Skin epidermis (tissue), 12 donors: Measurements from ENCODE around the gene DBN1.

Experiments used
- H3K27ac ChIP-seq, 21 experiments: fragments of 200-600 bp; sonication (generic) in 11 of 21; one replicate each; pipeline ENCODE4 v1.5.0; 2020; ENCODE audit warnings: mild to moderate bottlenecking in 3 of 21, inconsistent platforms in 2 of 21, moderate library complexity in 2 of 21
- H3K4me3 ChIP-seq, 7 experiments: fragments of 200-600 bp; sonication (generic) in 2 of 7; one replicate each; pipeline ENCODE4 v1.5.0; 2020; ENCODE audit warnings: inconsistent platforms in 2 of 7, mild to moderate bottlenecking in 2 of 7, moderate library complexity in 1 of 7

DBN1 gene

GRCh38 chr5:177449140-177450061 lies 24.0 kb downstream of the DBN1 start:
- Histone ChIP-seq H3K4me3 (no peak overlapping the region), H3K27ac (no peak overlapping the region)

GRCh38 chr5:177448244-177448950 lies 25.0 kb downstream of the DBN1 start:
- Histone ChIP-seq H3K27ac (no peak overlapping the region), H3K4me3 (no peak overlapping the region)

GRCh38 chr5:177447611-177448243 lies 25.7 kb downstream of the DBN1 start:
- peak overlapping the region in 4 of 7 experiments; percentile 51 to 73 (median 56) for H3K4me3 ChIP-seq
- peak overlapping the region in 12 of 21 experiments; percentile 29 to 88 (median 70) for H3K27ac ChIP-seq

- Histone ChIP-seq H3K27ac (peak overlapping the region in 17 of 21 experiments; percentile 25 to 88 (median 67)), H3K4me3 (peak overlapping the region; percentile 50 to 73 (median 58))
These were observed 26.3 kb downstream of the DBN1 start for GRCh38 chr5:177447066-177447610.

GRCh38 chr5:177446200-177447065 lies 27.0 kb downstream of the DBN1 start, which contains the start of gene PRR7:
PRR7 (plus strand) TSS chr5:177446814; CDS start chr5:177455068, 8,254 bp downstream.
- peak within 1 kb of the TSS; percentile 50 to 73 (median 58) for H3K4me3 ChIP-seq
- H3K27ac ChIP-seq, result peak within 1 kb of the TSS in 17 of 21 experiments; percentile 25 to 88 (median 67)

GRCh38 chr5:177445917-177446199 lies 27.6 kb downstream of the DBN1 start:
- Histone ChIP-seq H3K27ac (peak overlapping the region in 12 of 21 experiments; percentile 2 to 88 (median 69)), H3K4me3 (peak overlapping the region in 5 of 7 experiments; percentile 51 to 73 (median 58))

GRCh38 chr5:177445052-177445916 lies 28.1 kb downstream of the DBN1 start:
- H3K4me3 ChIP-seq, result no peak overlapping the region
- peak overlapping the region in 8 of 21 experiments; percentile 2 to 88 (median 38) for H3K27ac ChIP-seq

GRCh38 chr5:177444106-177445051 lies 29.1 kb downstream of the DBN1 start:
- no peak overlapping the region for H3K4me3 ChIP-seq
- H3K27ac ChIP-seq, result peak overlapping the region in 7 of 21 experiments; percentile 10 to 88 (median 49)

GRCh38 chr5:177443144-177443983 lies 30.1 kb downstream of the DBN1 start:
- no peak overlapping the region for H3K4me3 ChIP-seq
- H3K27ac ChIP-seq, result peak overlapping the region in 8 of 21 experiments; percentile 7 to 62 (median 24)

- Histone ChIP-seq H3K4me3 (no peak overlapping the region), H3K27ac (peak overlapping the region in 2 of 21 experiments; percentile 9 to 19)
These were observed 31.2 kb downstream of the DBN1 start for GRCh38 chr5:177442066-177442826.

GRCh38 chr5:177440990-177441780 lies 32.2 kb downstream of the DBN1 start:
- Histone ChIP-seq H3K4me3 (no peak overlapping the region), H3K27ac (peak overlapping the region in 10 of 21 experiments; percentile 13 to 73 (median 40))

GRCh38 chr5:177440211-177440989 lies 33.0 kb downstream of the DBN1 start:
- Histone ChIP-seq H3K27ac (peak overlapping the region in 12 of 21 experiments; percentile 13 to 73 (median 30)), H3K4me3 (no peak overlapping the region)

GRCh38 chr5:177439518-177440053 lies 33.8 kb downstream of the DBN1 start:
- peak overlapping the region in 1 of 21 experiments; percentile 72 for H3K27ac ChIP-seq
- H3K4me3 ChIP-seq, result no peak overlapping the region
